HEK293 (cell line): Measurements from ENCODE around the gene RITA1.

ENCODE experiments used
- CTCF ChIP-seq: fragments of 450-650 bp; formaldehyde crosslinking; IDR thresholded peaks from 2 replicates; pipeline ENCODE4 v1.5.1; 2016; ENCODE audit warnings: missing biosample characterization, missing genetic modification characterization
- IKZF3 ChIP-seq: fragments of 450-650 bp; IDR thresholded peaks from 2 replicates; pipeline ENCODE4 v1.5.0; 2018; ENCODE audit warnings: missing biosample characterization, mild to moderate bottlenecking, missing genetic modification characterization, moderate library complexity
- KLF16 ChIP-seq: fragments of 450-650 bp; formaldehyde crosslinking; IDR thresholded peaks from 2 replicates; pipeline ENCODE4 v1.5.1; 2017; ENCODE audit warnings: missing biosample characterization, missing genetic modification characterization
- KLF17 ChIP-seq: fragments of 450-650 bp; formaldehyde crosslinking; IDR thresholded peaks from 2 replicates; pipeline ENCODE4 v1.5.1; 2016; ENCODE audit warnings: missing biosample characterization, missing genetic modification characterization
- KLF9 ChIP-seq: fragments of 450-650 bp; formaldehyde crosslinking; IDR thresholded peaks from 2 replicates; pipeline ENCODE4 v1.5.1; 2016; ENCODE audit warnings: missing biosample characterization, missing genetic modification characterization, low read depth
- MEIS1 ChIP-seq: sonication (generic); formaldehyde crosslinking; IDR thresholded peaks from 2 replicates; pipeline ENCODE4 v1.8.1; 2022; ENCODE audit warnings: missing genetic modification reagents, mild to moderate bottlenecking, borderline replicate concordance
- PATZ1 ChIP-seq: fragments of 450-650 bp; formaldehyde crosslinking; IDR thresholded peaks from 2 replicates; pipeline ENCODE4 v1.5.1; 2016; ENCODE audit warnings: missing biosample characterization, missing genetic modification characterization
- WT1 ChIP-seq: fragments of 450-650 bp; formaldehyde crosslinking; IDR thresholded peaks from 2 replicates; pipeline ENCODE4 v1.5.1; 2016; ENCODE audit warnings: missing biosample characterization, missing genetic modification characterization
- YY1 ChIP-seq: fragments of 450-650 bp; formaldehyde crosslinking; IDR thresholded peaks from 2 replicates; pipeline ENCODE4 v1.5.1; 2018; ENCODE audit warnings: missing biosample characterization, missing genetic modification characterization
- ZBTB1 ChIP-seq: fragments of 450-650 bp; formaldehyde crosslinking; IDR thresholded peaks from 2 replicates; pipeline ENCODE4 v1.5.1; 2016; ENCODE audit warnings: missing biosample characterization, missing genetic modification characterization
- ZNF133 ChIP-seq: fragments of 450-650 bp; formaldehyde crosslinking; IDR thresholded peaks from 2 replicates; pipeline ENCODE4 v1.5.1; 2016; ENCODE audit warnings: missing biosample characterization, missing genetic modification characterization
- ZNF140 ChIP-seq: fragments of 450-650 bp; formaldehyde crosslinking; IDR thresholded peaks from 2 replicates; pipeline ENCODE4 v1.5.1; 2016; ENCODE audit warnings: missing biosample characterization, missing genetic modification characterization
- ZNF146 ChIP-seq: fragments of 450-650 bp; formaldehyde crosslinking; IDR thresholded peaks from 2 replicates; pipeline ENCODE4 v1.5.1; 2016; ENCODE audit warnings: missing biosample characterization, missing genetic modification characterization
- ZNF157 ChIP-seq: fragments of 450-650 bp; formaldehyde crosslinking; IDR thresholded peaks from 2 replicates; pipeline ENCODE4 v1.5.1; 2016; ENCODE audit warnings: missing biosample characterization, missing genetic modification characterization
- ZNF2 ChIP-seq: fragments of 450-650 bp; formaldehyde crosslinking; IDR thresholded peaks from 2 replicates; pipeline ENCODE4 v1.5.1; 2016; ENCODE audit warnings: missing biosample characterization, missing genetic modification characterization
- ZNF202 ChIP-seq: fragments of 450-650 bp; formaldehyde crosslinking; IDR thresholded peaks from 2 replicates; pipeline ENCODE4 v1.5.1; 2016; ENCODE audit warnings: missing biosample characterization, missing genetic modification characterization, borderline replicate concordance
- ZNF366 ChIP-seq: fragments of 450-650 bp; formaldehyde crosslinking; conservative IDR thresholded peaks from 2 replicates; pipeline ENCODE4 v1.5.1; 2016; ENCODE audit warnings: missing biosample characterization, missing genetic modification characterization
- ZNF37A ChIP-seq: fragments of 450-650 bp; IDR thresholded peaks from 2 replicates; pipeline ENCODE4 v1.5.1; 2018; ENCODE audit warnings: missing biosample characterization, missing genetic modification characterization
- ZNF510 ChIP-seq: fragments of 450-650 bp; formaldehyde crosslinking; IDR thresholded peaks from 2 replicates; pipeline ENCODE4 v1.5.1; 2018; ENCODE audit warnings: mild to moderate bottlenecking, missing genetic modification characterization, missing biosample characterization; ENCODE audit not compliant: insufficient replicate concordance
- ZNF549 ChIP-seq: fragments of 450-650 bp; IDR thresholded peaks from 2 replicates; pipeline ENCODE4 v1.5.1; 2018; ENCODE audit warnings: missing biosample characterization, missing genetic modification characterization, mild to moderate bottlenecking, inconsistent platforms, moderate library complexity
- ZNF560 ChIP-seq: fragments of 450-650 bp; formaldehyde crosslinking; IDR thresholded peaks from 2 replicates; pipeline ENCODE4 v1.5.1; 2017; ENCODE audit warnings: missing biosample characterization, missing genetic modification characterization, borderline replicate concordance
- ZNF624 ChIP-seq: fragments of 450-650 bp; formaldehyde crosslinking; IDR thresholded peaks from 2 replicates; pipeline ENCODE4 v1.5.1; 2017; ENCODE audit warnings: missing biosample characterization, missing genetic modification characterization
- ZNF660 ChIP-seq: fragments of 450-650 bp; IDR thresholded peaks from 2 replicates; pipeline ENCODE4 v1.5.1; 2018; ENCODE audit warnings: missing biosample characterization, mild to moderate bottlenecking, missing genetic modification characterization
- ZNF664 ChIP-seq: fragments of 450-650 bp; formaldehyde crosslinking; IDR thresholded peaks from 2 replicates; pipeline ENCODE4 v1.5.1; 2016; ENCODE audit warnings: missing biosample characterization, missing genetic modification characterization
- ZNF677 ChIP-seq: fragments of 450-650 bp; IDR thresholded peaks from 2 replicates; pipeline ENCODE4 v1.5.0; 2018; ENCODE audit warnings: missing biosample characterization, mild to moderate bottlenecking, missing genetic modification characterization, moderate library complexity
- ZNF768 ChIP-seq: fragments of 450-650 bp; formaldehyde crosslinking; IDR thresholded peaks from 2 replicates; pipeline ENCODE4 v1.5.1; 2018; ENCODE audit warnings: missing biosample characterization, mild to moderate bottlenecking, missing genetic modification characterization
- ZNF837 ChIP-seq: fragments of 450-650 bp; formaldehyde crosslinking; IDR thresholded peaks from 2 replicates; pipeline ENCODE4 v1.5.1; 2016; ENCODE audit warnings: missing biosample characterization, missing genetic modification characterization
- ZSCAN23 ChIP-seq: fragments of 450-650 bp; formaldehyde crosslinking; IDR thresholded peaks from 2 replicates; pipeline ENCODE4 v1.5.1; 2016; ENCODE audit warnings: missing biosample characterization, missing genetic modification characterization
- ZXDB ChIP-seq: fragments of 450-650 bp; formaldehyde crosslinking; IDR thresholded peaks from 2 replicates; pipeline ENCODE4 v1.5.1; 2016; ENCODE audit warnings: missing biosample characterization, missing genetic modification characterization
- TF ChIP-seq, protein P1 (sequence below): fragments of 450-650 bp; IDR thresholded peaks from 2 replicates; pipeline ENCODE4 v1.5.1; 2018; ENCODE audit warnings: missing biosample characterization, mild to moderate bottlenecking, missing genetic modification characterization
- TF ChIP-seq, protein P2 (sequence below): fragments of 450-650 bp; formaldehyde crosslinking; IDR thresholded peaks from 2 replicates; pipeline ENCODE4 v1.5.1; 2016; ENCODE audit warnings: missing biosample characterization, missing genetic modification characterization
- TF ChIP-seq, protein P3 (sequence below): fragments of 450-650 bp; formaldehyde crosslinking; optimal IDR thresholded peaks from 2 replicates; pipeline ENCODE3; 2016; ENCODE audit warnings: missing biosample characterization, mild to moderate bottlenecking, missing genetic modification characterization

Gene RITA1

GRCh38 chr12:113185180-113186032 lies at the start of gene RITA1, which contains the start of gene DDX54 (continued):
- TF ChIP-seq ZNF157 (tag by site-specific recombination) (no peak), MEIS1 (CRISPR knock-in tag) (no peak), ZNF2 (peak; percentile 86; the same call in 1 of the 2 replicates), ZNF202 (no peak), ZNF146 (0 out of 2 replicates have a peak, but pooled peaks have one; percentile 2), KLF16 (tag by site-specific recombination) (peak; percentile 97), ZNF677 (0 out of 2 replicates have a peak, but pooled peaks have one; percentile 14), YY1 (tag by site-specific recombination) (peak; percentile 97), ZBTB1 (tag by site-specific recombination) (peak; percentile 87), ZNF133 (tag by site-specific recombination) (no peak), ZNF37A (tag by site-specific recombination) (no peak), ZNF660 (tag by site-specific recombination) (peak; percentile 72), ZNF624 (tag by site-specific recombination) (no peak), WT1 (tag by site-specific recombination) (no peak), ZNF768 (tag by site-specific recombination) (no peak), KLF17 (tag by site-specific recombination) (peak; percentile 85), ZNF366 (tag by site-specific recombination) (no peak), ZNF140 (tag by site-specific recombination) (no peak), ZNF837 (tag by site-specific recombination) (0 out of 2 replicates have a peak, but pooled peaks have one; percentile 35), PATZ1 (tag by site-specific recombination) (peak; percentile 85; the same call in 1 of the 2 replicates), ZSCAN23 (tag by site-specific recombination) (peak; percentile 90), KLF9 (tag by site-specific recombination) (peak; percentile 99), ZNF664 (tag by site-specific recombination) (no peak), IKZF3 (no peak), ZNF510 (tag by site-specific recombination) (no peak), CTCF (tag by site-specific recombination) (no peak), ZNF560 (tag by site-specific recombination) (no peak), ZNF549 (tag by site-specific recombination) (no peak), ZXDB (tag by site-specific recombination) (peak; percentile 96)
- TF ChIP-seq, protein P1, sequence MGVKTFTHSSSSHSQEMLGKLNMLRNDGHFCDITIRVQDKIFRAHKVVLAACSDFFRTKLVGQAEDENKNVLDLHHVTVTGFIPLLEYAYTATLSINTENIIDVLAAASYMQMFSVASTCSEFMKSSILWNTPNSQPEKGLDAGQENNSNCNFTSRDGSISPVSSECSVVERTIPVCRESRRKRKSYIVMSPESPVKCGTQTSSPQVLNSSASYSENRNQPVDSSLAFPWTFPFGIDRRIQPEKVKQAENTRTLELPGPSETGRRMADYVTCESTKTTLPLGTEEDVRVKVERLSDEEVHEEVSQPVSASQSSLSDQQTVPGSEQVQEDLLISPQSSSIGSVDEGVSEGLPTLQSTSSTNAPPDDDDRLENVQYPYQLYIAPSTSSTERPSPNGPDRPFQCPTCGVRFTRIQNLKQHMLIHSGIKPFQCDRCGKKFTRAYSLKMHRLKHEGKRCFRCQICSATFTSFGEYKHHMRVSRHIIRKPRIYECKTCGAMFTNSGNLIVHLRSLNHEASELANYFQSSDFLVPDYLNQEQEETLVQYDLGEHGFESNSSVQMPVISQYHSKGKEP (tag by site-specific recombination) = no peak
- TF ChIP-seq, protein P2, sequence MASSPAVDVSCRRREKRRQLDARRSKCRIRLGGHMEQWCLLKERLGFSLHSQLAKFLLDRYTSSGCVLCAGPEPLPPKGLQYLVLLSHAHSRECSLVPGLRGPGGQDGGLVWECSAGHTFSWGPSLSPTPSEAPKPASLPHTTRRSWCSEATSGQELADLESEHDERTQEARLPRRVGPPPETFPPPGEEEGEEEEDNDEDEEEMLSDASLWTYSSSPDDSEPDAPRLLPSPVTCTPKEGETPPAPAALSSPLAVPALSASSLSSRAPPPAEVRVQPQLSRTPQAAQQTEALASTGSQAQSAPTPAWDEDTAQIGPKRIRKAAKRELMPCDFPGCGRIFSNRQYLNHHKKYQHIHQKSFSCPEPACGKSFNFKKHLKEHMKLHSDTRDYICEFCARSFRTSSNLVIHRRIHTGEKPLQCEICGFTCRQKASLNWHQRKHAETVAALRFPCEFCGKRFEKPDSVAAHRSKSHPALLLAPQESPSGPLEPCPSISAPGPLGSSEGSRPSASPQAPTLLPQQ (tag by site-specific recombination) = peak; percentile 85
- TF ChIP-seq, protein P3, sequence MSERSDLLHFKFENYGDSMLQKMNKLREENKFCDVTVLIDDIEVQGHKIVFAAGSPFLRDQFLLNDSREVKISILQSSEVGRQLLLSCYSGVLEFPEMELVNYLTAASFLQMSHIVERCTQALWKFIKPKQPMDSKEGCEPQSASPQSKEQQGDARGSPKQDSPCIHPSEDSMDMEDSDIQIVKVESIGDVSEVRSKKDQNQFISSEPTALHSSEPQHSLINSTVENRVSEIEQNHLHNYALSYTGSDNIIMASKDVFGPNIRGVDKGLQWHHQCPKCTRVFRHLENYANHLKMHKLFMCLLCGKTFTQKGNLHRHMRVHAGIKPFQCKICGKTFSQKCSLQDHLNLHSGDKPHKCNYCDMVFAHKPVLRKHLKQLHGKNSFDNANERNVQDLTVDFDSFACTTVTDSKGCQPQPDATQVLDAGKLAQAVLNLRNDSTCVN (tag by site-specific recombination) = peak; percentile 93
